ENCODE measurements around the gene MAPKAPK2.

Gene MAPKAPK2

DNA sequence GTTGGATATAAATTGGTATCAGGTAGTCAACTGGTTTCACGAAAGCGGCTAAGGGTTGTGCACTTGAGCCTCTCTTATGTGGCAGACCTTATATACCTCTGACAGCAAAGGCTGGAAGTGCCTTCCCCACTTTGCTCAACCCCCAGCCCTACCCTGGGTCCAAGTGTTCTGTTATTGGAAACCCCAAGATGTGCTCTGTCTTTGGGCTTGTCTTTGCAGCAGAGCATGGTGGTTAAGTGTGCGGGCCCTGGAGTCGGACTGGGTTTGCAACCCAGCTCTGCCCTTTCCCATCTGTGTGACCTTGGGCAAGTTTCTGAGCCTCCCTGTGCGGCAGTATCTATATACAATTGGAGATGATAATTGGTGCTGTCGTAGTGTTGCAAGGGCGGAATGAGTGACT lies 98.8 kb downstream of the MAPKAPK2 start:
- no peak for DNase-seq

Measured in NCI-H187 treated with DMSO at 0.1 percent for 48 hours (cell line).